ENCODE results near the gene SLC6A11. TPM values are rescaled to one million over a fixed set of nuclear protein-coding genes. Genes with fewer than 3 reads are reported as not detected.

SLC6A11 gene
- total and polyA plus RNA-seq, 2 of the 8 experiments (the other 6 are each of a cell fraction or from before 2014, with no cell fraction given): 0.78 to 1.5 TPM

GRCh38 chr3:10970306-10970960 lies 154.4 kb downstream of the SLC6A11 start (continued):
- TF ChIP-seq BACH1 (IDR thresholded peaks at IDR 0.05; ENCODE audit: low read length): no peak
- TF ChIP-seq SRF (IDR thresholded peaks at IDR 0.05; ENCODE audit: low read depth, low read length): no peak

All from H1 (cell line).